CD4-positive, alpha-beta T cell treated with Interleukin-10 for 1 hour (primary cell): ENCODE results near the gene KCNJ6.

ENCODE experiments used
- DNase-seq: peaks from one replicate; pipeline ENCODE4 v3.0.0-alpha.2; 2020

KCNJ6 gene

DNA sequence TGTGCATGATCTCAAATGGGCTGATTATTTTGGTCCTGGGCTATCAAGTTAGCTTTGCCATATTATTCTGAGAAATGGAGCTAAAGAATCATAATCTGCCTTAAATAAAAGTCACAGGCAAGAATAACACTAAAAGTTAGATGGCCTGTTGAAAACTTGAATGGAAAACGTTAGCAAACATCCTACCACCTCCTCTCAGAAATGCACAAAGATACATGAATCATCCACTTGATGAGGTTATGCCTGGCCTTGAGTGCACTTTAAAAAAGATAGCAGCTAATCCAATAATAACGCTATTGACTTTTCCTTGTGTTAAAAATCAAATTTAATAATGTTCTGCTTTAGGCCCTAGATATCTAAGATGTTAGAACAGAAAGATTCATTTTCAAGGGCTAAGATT, 108.0 kb downstream of the KCNJ6 start:
- no peak for DNase-seq

- DNase-seq = no peak
Observed at GRCh38 chr21:37805266-37805665, 111.0 kb downstream of the KCNJ6 start.

DNA sequence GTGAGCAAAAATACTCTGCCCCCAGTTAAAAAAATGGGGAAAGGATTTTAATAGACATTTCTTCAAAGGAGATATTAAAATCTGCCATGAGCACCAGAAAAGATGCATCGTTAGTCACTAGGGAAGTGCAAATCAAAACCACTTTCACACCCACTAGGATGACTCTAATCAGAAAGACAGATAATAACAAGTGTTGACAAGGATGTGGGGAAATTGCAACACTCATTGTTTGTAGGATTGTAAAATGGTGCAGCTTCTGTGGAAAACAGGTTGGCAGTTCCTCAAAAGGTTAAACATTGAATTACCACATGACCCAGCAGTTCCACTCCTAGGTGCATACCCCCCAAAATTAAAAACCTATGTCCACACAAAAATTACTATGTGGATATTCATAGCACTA, 112.3 kb downstream of the KCNJ6 start:
- no peak for DNase-seq

GRCh38 chr21:37803101-37803651, 113.1 kb downstream of the KCNJ6 start:
- DNase-seq = no peak

- DNase-seq = no peak
Observed at GRCh38 chr21:37800456-37801061, 115.7 kb downstream of the KCNJ6 start.

GRCh38 chr21:37800057-37800455, 116.2 kb downstream of the KCNJ6 start:
- no peak for DNase-seq

GRCh38 chr21:37799211-37800056, 116.8 kb downstream of the KCNJ6 start:
- no peak for DNase-seq

DNA sequence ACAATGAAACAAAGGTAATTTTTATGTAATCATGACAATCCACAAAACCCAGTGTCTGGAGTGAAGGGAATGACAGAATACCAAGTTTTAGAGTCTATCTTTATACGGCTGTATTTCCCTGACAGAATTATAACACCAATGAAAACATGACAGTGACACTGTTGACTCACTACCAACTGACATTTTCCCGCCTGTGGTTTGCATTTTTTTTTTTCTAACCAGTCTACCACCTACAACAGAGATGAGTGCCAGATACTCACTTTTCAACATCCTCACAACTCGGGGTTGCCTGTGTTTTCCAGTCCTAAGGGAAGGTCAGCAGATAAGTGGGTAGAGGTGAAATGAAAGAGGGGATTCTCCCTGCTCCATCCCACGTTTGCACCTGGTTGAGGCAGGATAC, 118.9 kb downstream of the KCNJ6 start:
- DNase-seq = no peak

- no peak for DNase-seq
Observed at GRCh38 chr21:37796011-37796410, 120.2 kb downstream of the KCNJ6 start.

DNA sequence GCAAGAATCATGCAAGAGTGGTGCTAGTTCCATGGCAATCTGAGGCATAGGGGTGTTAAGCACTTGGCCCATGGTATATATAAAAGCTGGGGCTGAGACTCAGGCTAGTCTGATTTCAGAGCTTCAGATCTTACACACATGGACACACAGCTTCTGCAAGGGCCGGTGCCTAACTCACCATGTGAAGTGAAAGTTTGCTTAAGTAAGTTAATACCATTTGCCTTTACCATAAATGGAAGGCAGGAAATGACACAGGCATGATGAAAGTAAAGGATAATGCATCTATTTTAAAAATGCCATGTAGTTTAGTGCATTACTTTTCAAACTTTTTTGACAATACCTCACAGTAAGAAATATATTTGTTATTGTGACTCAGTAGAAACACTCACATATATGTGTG, 122.6 kb downstream of the KCNJ6 start:
- no peak for DNase-seq

GRCh38 chr21:37792046-37792445, 124.2 kb downstream of the KCNJ6 start:
- DNase-seq = no peak

- no peak for DNase-seq
Observed at GRCh38 chr21:37790905-37791304, 125.4 kb downstream of the KCNJ6 start.

DNA sequence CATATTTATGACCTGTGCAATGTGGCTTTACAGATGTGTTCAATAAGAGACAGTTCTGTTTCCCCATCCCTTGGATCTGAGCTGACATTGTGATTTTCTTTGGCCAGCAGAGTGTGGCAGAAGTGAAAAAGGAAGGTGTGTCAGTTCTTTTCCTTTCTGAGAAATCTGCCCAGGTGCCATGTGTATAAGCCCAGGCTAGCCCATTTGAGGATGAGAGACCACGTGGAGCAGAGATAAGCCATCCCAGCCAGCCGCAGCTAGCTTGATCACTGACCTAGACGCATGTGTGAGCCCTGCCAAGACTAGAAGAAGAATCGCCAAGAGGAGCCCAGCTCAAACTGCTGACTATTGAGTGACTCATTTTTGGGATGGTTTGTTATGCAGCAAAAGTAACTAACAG, 127.8 kb downstream of the KCNJ6 start:
- no peak for DNase-seq

- DNase-seq = no peak
Observed at GRCh38 chr21:37787456-37787855, 128.8 kb downstream of the KCNJ6 start.

DNA sequence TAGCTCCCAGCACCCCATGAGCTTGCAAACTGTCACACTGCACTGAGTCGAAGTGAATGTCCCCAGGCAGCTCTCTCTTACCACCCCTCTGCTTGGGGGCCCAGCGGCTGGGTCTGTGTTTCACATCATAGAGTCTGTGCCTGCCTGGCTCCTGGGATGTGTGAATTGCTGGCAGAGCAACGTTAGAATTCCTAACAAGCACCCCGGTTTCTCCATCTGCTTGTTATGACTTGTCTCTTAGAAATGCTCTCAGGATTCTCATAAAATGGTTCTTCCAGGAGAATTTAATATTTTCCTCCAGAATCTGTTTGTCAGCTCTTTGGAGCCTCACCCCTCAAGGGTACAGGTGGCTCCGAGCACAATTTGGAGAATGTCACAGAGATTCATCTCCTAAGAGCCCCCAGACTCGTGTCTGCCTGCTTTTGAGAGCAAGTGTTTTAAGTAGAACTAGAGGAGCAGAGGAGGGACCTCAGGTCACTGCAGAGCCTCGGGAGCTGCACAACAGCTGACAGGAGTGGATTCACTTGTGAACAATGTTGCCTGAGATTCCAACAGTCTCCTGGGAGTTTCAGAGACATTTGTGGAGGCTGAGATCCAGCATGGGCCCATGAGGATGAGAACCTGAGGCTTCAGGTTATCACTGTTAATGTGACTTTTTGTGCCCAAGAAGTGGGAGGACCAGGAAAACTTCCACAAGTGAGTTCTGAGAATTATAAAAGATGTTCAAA, 131.5 kb downstream of the KCNJ6 start:
- no peak for DNase-seq

- DNase-seq = no peak
Observed at GRCh38 chr21:37783016-37783415, 133.2 kb downstream of the KCNJ6 start.

DNA sequence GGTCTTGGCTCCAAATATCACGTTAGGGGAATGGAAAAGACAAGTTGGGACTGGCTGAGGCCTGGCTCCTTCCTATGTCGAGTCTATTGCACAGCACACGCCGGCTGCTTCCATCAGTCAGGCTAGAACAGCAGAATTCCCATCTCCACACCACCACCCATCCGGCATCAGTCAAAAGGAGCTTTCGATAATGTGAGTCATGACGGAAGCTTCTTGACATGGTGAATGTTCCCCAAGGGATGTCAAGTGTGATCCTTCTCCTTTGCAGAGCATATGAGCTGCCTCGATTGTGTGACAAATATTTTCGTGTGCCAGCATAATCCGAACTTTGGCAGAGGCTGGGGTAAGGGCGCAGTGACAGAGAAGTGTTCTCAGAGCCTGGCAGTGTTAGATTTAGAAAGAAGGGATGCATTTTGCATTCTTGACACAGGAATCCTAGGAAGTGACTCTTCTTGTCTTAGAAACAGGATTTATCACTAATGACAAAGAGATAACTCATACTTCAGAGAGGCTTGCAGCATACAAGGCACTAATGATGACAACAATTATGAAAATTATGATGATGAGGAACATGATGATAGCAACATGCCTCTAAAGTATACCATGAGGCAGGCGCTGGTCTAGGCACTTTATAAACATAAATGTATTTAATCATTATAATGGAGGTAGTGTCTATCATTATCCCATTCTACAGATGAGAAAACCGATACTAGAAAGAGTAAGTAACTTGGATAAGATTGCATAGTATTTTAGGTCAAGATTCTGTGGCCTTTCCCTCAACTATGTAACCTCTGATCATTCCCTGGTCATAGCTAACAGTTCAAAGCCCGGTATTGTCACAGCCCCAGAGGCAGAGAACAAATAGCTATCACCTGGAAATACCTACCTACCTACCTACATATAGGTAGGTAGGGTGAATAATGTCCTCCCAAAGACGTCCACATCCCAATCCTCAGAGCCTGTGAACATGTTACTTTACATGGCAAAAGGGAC, 135.0 kb downstream of the KCNJ6 start:
- DNase-seq = no peak

DNA sequence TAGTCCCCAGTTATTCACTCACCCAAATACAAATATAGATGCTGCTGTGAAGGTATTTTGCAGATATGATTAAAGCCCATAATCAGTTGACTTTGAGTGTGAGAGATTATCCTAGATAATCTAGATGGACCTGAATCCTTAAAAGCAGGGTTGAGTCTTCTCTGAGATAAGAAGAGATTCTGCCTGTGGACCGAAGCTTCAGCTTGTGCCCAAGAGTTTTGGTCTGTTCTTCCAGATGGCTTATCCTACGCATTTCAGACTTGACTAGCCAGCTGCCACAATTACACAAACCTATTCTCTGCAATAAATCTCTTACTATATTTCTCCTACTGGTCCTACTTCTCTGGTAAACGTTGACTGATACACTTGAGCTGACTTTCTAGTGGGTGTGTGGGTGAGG, 145.1 kb downstream of the KCNJ6 start:
- no peak for DNase-seq

GRCh38 chr21:37770461-37770860, 145.8 kb downstream of the KCNJ6 start:
- DNase-seq = no peak

GRCh38 chr21:37769656-37770055, 146.6 kb downstream of the KCNJ6 start:
- no peak for DNase-seq

- no peak for DNase-seq
Observed at GRCh38 chr21:37767984-37768383, 148.3 kb downstream of the KCNJ6 start.

GRCh38 chr21:37766129-37766528, 150.1 kb downstream of the KCNJ6 start:
- DNase-seq = no peak
